ENCODE results near the gene CLEC4G.

- TF ChIP-seq MEF2A (IDR thresholded peaks at IDR 0.05; ENCODE audit: control insufficient read depth, low read depth, low read length), result no peak
- no peak for TF ChIP-seq CTCF (IDR thresholded peaks at IDR 0.05 in 2 of 3, conservative IDR thresholded peaks at IDR 0.05 in 1 of 3; ENCODE audit: insufficient read depth in 2 of 3, low read depth in 1 of 3, low read length in 3 of 3)
- no peak for TF ChIP-seq ZC3H11A (IDR thresholded peaks at IDR 0.05; ENCODE audit: low read depth, low read length)
These were observed 13.2 kb downstream of the CLEC4G start for GRCh38 chr19:7718668-7719067.
